ENCODE data around the gene FAF1. TPM values are rescaled to one million over a fixed set of nuclear protein-coding genes. Genes with fewer than 3 reads are reported as not detected.

The FAF1 gene
- total and polyA plus RNA-seq, 2 donors (not counting 1 experiment from before 2014, with no cell fraction given) = 39.6 to 40.0 TPM

GRCh38 chr1:50861772-50862171 lies 98.3 kb downstream of the FAF1 start:
- Histone ChIP-seq H3K79me2 (ENCODE audit: control insufficient read depth, insufficient read depth, low read length) (peaks cover 16% of the 10 kb centered on the region), H3K9ac (ENCODE audit: insufficient read depth, low read length) (no peak overlapping the region), H3K4me1 (ENCODE audit: control insufficient read depth, extremely low read depth, insufficient read depth, low read length) (no peaks in the 10 kb centered on the region), H3K9me3 (ENCODE audit: control insufficient read depth, insufficient read depth, low read depth, low read length) (no peaks in the 10 kb centered on the region), H3K4me2 (ENCODE audit: extremely low read depth, insufficient read depth, low read length) (no peak overlapping the region), H3K27ac (ENCODE audit: insufficient read depth, low read length) (no peak overlapping the region), H4K20me1 (ENCODE audit: control insufficient read depth, extremely low read depth, insufficient read depth, low read length) (no peaks in the 10 kb centered on the region), H3K4me3 (replicated peaks in 1 of 4; ENCODE audit: control extremely low read depth in 1 of 4, insufficient read depth in 1 of 4, low read depth in 3 of 4, low read length in 4 of 4) (no peak overlapping the region), H3K27me3 (ENCODE audit: control insufficient read depth, insufficient read depth, low read length) (no peaks in the 10 kb centered on the region), H2AFZ (ENCODE audit: low read length) (no peak overlapping the region), H3K36me3 (ENCODE audit: control insufficient read depth, insufficient read depth, low read length) (no peaks in the 10 kb centered on the region)
- DNase-seq (ENCODE audit: low read depth in 2 of 2) = no peak
- TF ChIP-seq CTCF (conservative IDR thresholded peaks at IDR 0.05 in 1 of 2, IDR thresholded peaks at IDR 0.05 in 1 of 2; ENCODE audit: low read depth in 1 of 2, low read length in 2 of 2) (no peak), EZH2 (IDR thresholded peaks at IDR 0.05; ENCODE audit: low read length, missing control alignments) (no peak)

- peaks cover 14% of the 10 kb centered on the region for H3K79me2 ChIP-seq (ENCODE audit: control insufficient read depth, insufficient read depth, low read length)
Measured at GRCh38 chr1:50860702-50861101, 99.4 kb downstream of the FAF1 start.

GRCh38 chr1:50860256-50860655 lies 99.8 kb downstream of the FAF1 start:
- Histone ChIP-seq H3K27ac (ENCODE audit: insufficient read depth, low read length) (no peak overlapping the region), H2AFZ (ENCODE audit: low read length) (no peak overlapping the region), H3K4me2 (ENCODE audit: extremely low read depth, insufficient read depth, low read length) (no peak overlapping the region), H3K4me3 (replicated peaks in 1 of 4; ENCODE audit: control extremely low read depth in 1 of 4, insufficient read depth in 1 of 4, low read depth in 3 of 4, low read length in 4 of 4) (no peak overlapping the region), H4K20me1 (ENCODE audit: control insufficient read depth, extremely low read depth, insufficient read depth, low read length) (no peaks in the 10 kb centered on the region), H3K9ac (ENCODE audit: insufficient read depth, low read length) (no peak overlapping the region), H3K36me3 (ENCODE audit: control insufficient read depth, insufficient read depth, low read length) (no peaks in the 10 kb centered on the region), H3K4me1 (ENCODE audit: control insufficient read depth, extremely low read depth, insufficient read depth, low read length) (no peaks in the 10 kb centered on the region), H3K9me3 (ENCODE audit: control insufficient read depth, insufficient read depth, low read depth, low read length) (no peaks in the 10 kb centered on the region), H3K27me3 (ENCODE audit: control insufficient read depth, insufficient read depth, low read length) (no peaks in the 10 kb centered on the region), H3K79me2 (ENCODE audit: control insufficient read depth, insufficient read depth, low read length) (peaks cover 14% of the 10 kb centered on the region)
- no peak for DNase-seq (ENCODE audit: low read depth in 2 of 2)
- TF ChIP-seq CTCF (conservative IDR thresholded peaks at IDR 0.05 in 1 of 2, IDR thresholded peaks at IDR 0.05 in 1 of 2; ENCODE audit: low read depth in 1 of 2, low read length in 2 of 2) (no peak), EZH2 (IDR thresholded peaks at IDR 0.05; ENCODE audit: low read length, missing control alignments) (no peak)

More at GRCh38 chr1:50860702-50861101, 99.4 kb downstream of the FAF1 start:
- H4K20me1 ChIP-seq (ENCODE audit: control insufficient read depth, extremely low read depth, insufficient read depth, low read length) = no peaks in the 10 kb centered on the region
- no peaks in the 10 kb centered on the region for H3K9me3 ChIP-seq (ENCODE audit: control insufficient read depth, insufficient read depth, low read depth, low read length)
- H3K4me3 ChIP-seq (replicated peaks in 1 of 4; ENCODE audit: control extremely low read depth in 1 of 4, insufficient read depth in 1 of 4, low read depth in 3 of 4, low read length in 4 of 4) = no peak overlapping the region
- no peaks in the 10 kb centered on the region for H3K27me3 ChIP-seq (ENCODE audit: control insufficient read depth, insufficient read depth, low read length)
- TF ChIP-seq CTCF (conservative IDR thresholded peaks at IDR 0.05 in 1 of 2, IDR thresholded peaks at IDR 0.05 in 1 of 2; ENCODE audit: low read depth in 1 of 2, low read length in 2 of 2) (no peak), EZH2 (IDR thresholded peaks at IDR 0.05; ENCODE audit: low read length, missing control alignments) (no peak)
- no peak overlapping the region for H3K9ac ChIP-seq (ENCODE audit: insufficient read depth, low read length)
- no peaks in the 10 kb centered on the region for H3K4me1 ChIP-seq (ENCODE audit: control insufficient read depth, extremely low read depth, insufficient read depth, low read length)
- H2AFZ ChIP-seq (ENCODE audit: low read length) = no peak overlapping the region
- no peak overlapping the region for H3K27ac ChIP-seq (ENCODE audit: insufficient read depth, low read length)
- no peak for DNase-seq (ENCODE audit: low read depth in 2 of 2)
- no peak overlapping the region for H3K4me2 ChIP-seq (ENCODE audit: extremely low read depth, insufficient read depth, low read length)
- no peaks in the 10 kb centered on the region for H3K36me3 ChIP-seq (ENCODE audit: control insufficient read depth, insufficient read depth, low read length)
